IMR-90 (cell line): ENCODE results near the gene MYOZ3. TPM values are rescaled to one million over a fixed set of nuclear protein-coding genes. Genes with fewer than 3 reads are reported as not detected.

ENCODE experiments used
- ATAC-seq: fragments of 200-7000 bp; cut with Tn5 transposase; 2 replicates; pipeline ENCODE4 v1.9.1; 2020; ENCODE audit warnings: low read depth, mild to moderate bottlenecking, moderate library complexity
- BruUV-seq: library from RNA; stranded (reverse); fragments of 400-500 nt; replicated peaks from 2 replicates; lab custom pipeline; 2021; lab: Mats Ljungman, UMichigan
- CTCF ChIA-PET: fragments of 300-600 bp; formaldehyde crosslinking; extraction: SDS; loops from one replicate; lab custom pipeline; 2021; ENCODE audit warnings: antibody characterized with exemption; lab: Yijun Ruan, JAX
- POLR2A ChIA-PET: fragments of 300-600 bp; sonication (Branson Sonifier 250); formaldehyde crosslinking; loops from one replicate; lab custom pipeline; 2022; ENCODE audit warnings: antibody characterized with exemption; ENCODE audit not compliant: unreplicated experiment; lab: Charles Lee
- DNase-seq: peaks from one replicate; pipeline ENCODE4 v3.0.0; 2013
- H2AFZ ChIP-seq: replicated peaks from 2 replicates; pipeline ENCODE3; 2013; ENCODE audit warnings: low read length, mild to moderate bottlenecking; ENCODE audit not compliant: poor library complexity
- H2AK5ac ChIP-seq: 2 replicates; pipeline ENCODE4 v1.6.1; 2013; ENCODE audit warnings: low read depth, low read length, inconsistent platforms
- H2AK9ac ChIP-seq: replicated peaks from 2 replicates; pipeline ENCODE3; 2013; ENCODE audit warnings: mild to moderate bottlenecking, low read depth, low read length, moderate library complexity; ENCODE audit not compliant: poor library complexity
- H2BK120ac ChIP-seq: 2 replicates; pipeline ENCODE4 v1.6.1; 2013; ENCODE audit warnings: low read depth, low read length, inconsistent platforms
- H2BK15ac ChIP-seq: 3 replicates; pipeline ENCODE4 v1.6.1; 2013; ENCODE audit warnings: low read depth, low read length, inconsistent platforms
- H2BK20ac ChIP-seq: 2 replicates; pipeline ENCODE4 v1.6.1; 2013; ENCODE audit warnings: low read depth, mild to moderate bottlenecking, inconsistent platforms, low read length, moderate library complexity
- H2BK5ac ChIP-seq: 2 replicates; pipeline ENCODE4 v1.6.1; 2013; ENCODE audit warnings: mild to moderate bottlenecking, low read depth, low read length, inconsistent platforms; ENCODE audit not compliant: poor library complexity, severe bottlenecking
- H3K14ac ChIP-seq: replicated peaks from 2 replicates; pipeline ENCODE4 v1.6.1; 2013; ENCODE audit warnings: low read depth, low read length, inconsistent platforms
- H3K18ac ChIP-seq: 2 replicates; pipeline ENCODE4 v1.6.1; 2013; ENCODE audit warnings: low read depth, low read length, control low read depth
- H3K23ac ChIP-seq: 2 replicates; pipeline ENCODE4 v1.6.1; 2013; ENCODE audit warnings: low read depth, low read length, inconsistent platforms
- H3K27ac ChIP-seq: 2 replicates; pipeline ENCODE4 v1.5.1; 2013; ENCODE audit warnings: mild to moderate bottlenecking, control low read depth, low read length; ENCODE audit not compliant: insufficient read depth
- H3K27me3 ChIP-seq: 2 replicates; pipeline ENCODE4 v1.6.1; 2013; ENCODE audit warnings: low read length; ENCODE audit not compliant: control insufficient read depth, insufficient read depth
- H3K36me3 ChIP-seq: 2 replicates; pipeline ENCODE4 v1.6.1; 2013; ENCODE audit warnings: low read length, mixed read lengths; ENCODE audit not compliant: control insufficient read depth, insufficient read depth
- H3K4ac ChIP-seq: 2 replicates; pipeline ENCODE4 v1.6.1; 2013; ENCODE audit warnings: low read depth, low read length, inconsistent platforms
- H3K4me1 ChIP-seq: 2 replicates; pipeline ENCODE4 v1.6.1; 2013; ENCODE audit warnings: low read length, mixed read lengths; ENCODE audit not compliant: control insufficient read depth, insufficient read depth
- H3K4me2 ChIP-seq: 2 replicates; pipeline ENCODE4 v1.6.1; 2013; ENCODE audit warnings: low read depth, mild to moderate bottlenecking, control low read depth, low read length, moderate library complexity
- H3K4me3 ChIP-seq: 2 replicates; pipeline ENCODE4 v1.5.1; 2013; ENCODE audit warnings: low read depth, mild to moderate bottlenecking, control low read depth, low read length, moderate library complexity; ENCODE audit not compliant: insufficient read depth
- H3K56ac ChIP-seq: 2 replicates; pipeline ENCODE4 v1.6.1; 2013; ENCODE audit warnings: low read length, inconsistent platforms; ENCODE audit not compliant: insufficient read depth; ENCODE audit errors: extremely low read depth
- H3K79me1 ChIP-seq, 2 experiments: 2 replicates each; pipeline ENCODE4 v1.6.1; 2013; ENCODE audit warnings: low read length in 2 of 2, inconsistent platforms in 1 of 2, low read depth in 1 of 2
- H3K9ac ChIP-seq: 2 replicates; pipeline ENCODE4 v1.6.1; 2013; ENCODE audit warnings: low read depth, low read length, control low read depth
- H3K9me1 ChIP-seq: 2 replicates; pipeline ENCODE4 v1.6.1; 2013; ENCODE audit warnings: low read length, inconsistent platforms; ENCODE audit not compliant: insufficient read depth
- H3K9me3 ChIP-seq: 2 replicates; pipeline ENCODE4 v1.6.1; 2013; ENCODE audit warnings: low read length; ENCODE audit not compliant: control insufficient read depth, insufficient read depth
- H4K20me1 ChIP-seq: 2 replicates; pipeline ENCODE4 v1.6.1; 2013; ENCODE audit warnings: low read length, inconsistent platforms; ENCODE audit not compliant: insufficient read depth
- H4K5ac ChIP-seq: 2 replicates; pipeline ENCODE4 v1.6.1; 2013; ENCODE audit warnings: mild to moderate bottlenecking, low read depth, low read length, control low read depth
- H4K8ac ChIP-seq, 2 experiments: 2 replicates each; pipeline ENCODE4 v1.6.1; 2013; ENCODE audit warnings: low read depth in 2 of 2, low read length in 2 of 2, control low read depth in 1 of 2, inconsistent platforms in 1 of 2
- H4K91ac ChIP-seq: 2 replicates; pipeline ENCODE4 v1.6.1; 2013; ENCODE audit warnings: low read depth, low read length, inconsistent platforms; ENCODE audit not compliant: insufficient read depth
- BHLHE40 ChIP-seq: fragments of 150-350 bp; IDR thresholded peaks from 2 replicates; pipeline ENCODE4 v1.6.1; 2016; ENCODE audit warnings: mild to moderate bottlenecking, low read depth, low read length
- CEBPB ChIP-seq: IDR thresholded peaks from 2 replicates; pipeline ENCODE4 v1.6.1; 2012; ENCODE audit warnings: low read depth, low read length, improper control_type of control experiment
- CHD1 ChIP-seq: IDR thresholded peaks from 2 replicates; pipeline ENCODE4 v1.6.1; 2012; ENCODE audit warnings: low read depth, low read length, improper control_type of control experiment
- ELK1 ChIP-seq: fragments of 150-350 bp; IDR thresholded peaks from 2 replicates; pipeline ENCODE4 v1.6.1; 2016; ENCODE audit warnings: low read depth, mild to moderate bottlenecking, low read length, moderate library complexity, borderline replicate concordance
- FOS ChIP-seq: fragments of 150-350 bp; IDR thresholded peaks from 2 replicates; pipeline ENCODE4 v1.6.1; 2016; ENCODE audit warnings: low read depth, low read length
- MXI1 ChIP-seq: IDR thresholded peaks from 2 replicates; pipeline ENCODE4 v1.6.1; 2012; ENCODE audit warnings: low read depth, mild to moderate bottlenecking, low read length, moderate library complexity, borderline replicate concordance
- RAD21 ChIP-seq: IDR thresholded peaks from 2 replicates; pipeline ENCODE4 v1.6.1; 2012; ENCODE audit warnings: low read length, improper control_type of control experiment
- RFX5 ChIP-seq: IDR thresholded peaks from 2 replicates; pipeline ENCODE4 v1.8.0; 2012; ENCODE audit warnings: low read depth, mild to moderate bottlenecking, low read length, moderate library complexity
- SMC3 ChIP-seq: fragments of 150-350 bp; IDR thresholded peaks from 2 replicates; pipeline ENCODE4 v1.6.1; 2016; ENCODE audit warnings: low read depth, mild to moderate bottlenecking, antibody characterized with exemption, low read length, moderate library complexity
- WGBS, 2 experiments: methylation state at CpG; one replicate each; pipeline versions ENCODE4 v1.1.5 to v1.1.7; 2013; ENCODE audit warnings: missing lambda C conversion rate in 2 of 2; ENCODE audit not compliant: insufficient read length in 1 of 2; ENCODE audit errors: extremely low coverage in 2 of 2; 5-methylcytosine and 5-hydroxymethylcytosine counted together
- dilution Hi-C: fragments of 300-500 bp; cut with HindIII; formaldehyde crosslinking; loops from one replicate; pipeline ENCODE4 v1.14.3; 2018; ENCODE audit warnings: low sequenced_read_pairs; ENCODE audit not compliant: unreplicated experiment
- in situ Hi-C: fragments of 300-500 bp; cut with MboI; formaldehyde crosslinking; loops from 3 replicates; pipeline ENCODE4 v1.14.3; 2019; ENCODE audit warnings: low sequenced_read_pairs, inconsistent platforms, mixed read lengths
- intact Hi-C: fragments of 100-400 bp; cut with micrococcal nuclease; formaldehyde crosslinking; loops from 2 replicates; pipeline ENCODE4 v1.10.0; 2022
- polyA plus RNA-seq, 3 experiments: library from polyadenylated mRNA; depleted of rRNA; stranded (reverse); fragments of >200 nt; gene quantifications; 2 replicates each; pipeline ENCODE4 v1.2.3, GENCODE V29; 2012; ENCODE audit warnings: low replicate concordance in 1 of 3
- total RNA-seq: library from RNA; depleted of rRNA; stranded (reverse); fragments of >200 nt; gene quantifications from 2 replicates; pipeline ENCODE4 v1.2.3, GENCODE V29; 2012

The MYOZ3 gene
- total and polyA plus RNA-seq, 2 of the 4 experiments (the other 2 are of a cell fraction) = under 0.01 to 0.24 TPM

GRCh38 chr5:150650021-150651006 is 10.7 kb upstream of the MYOZ3 start (continued):
- TF ChIP-seq RFX5 = no peak
- no peak for TF ChIP-seq MXI1

DNA sequence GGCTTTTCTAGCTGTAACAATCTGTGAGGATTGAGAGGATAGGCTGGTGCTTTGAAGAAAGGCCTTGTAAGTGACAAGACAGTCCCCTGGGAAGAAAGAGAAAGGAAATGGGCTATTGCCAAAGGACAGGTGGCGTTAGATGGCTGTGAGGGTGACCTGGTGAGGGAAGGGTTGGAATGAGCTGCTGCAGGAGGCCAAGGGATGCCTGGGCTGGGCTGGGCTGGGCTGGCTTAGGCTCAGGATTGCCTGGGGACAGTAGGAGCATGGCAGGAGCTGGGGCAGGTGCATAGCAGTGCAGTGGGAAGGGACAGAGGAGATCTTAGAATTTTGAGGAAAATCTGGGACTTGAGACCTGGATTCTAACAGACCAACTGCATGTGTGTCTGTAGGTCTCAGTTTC is 9.7 kb upstream of the MYOZ3 start:
- Histone ChIP-seq H4K91ac (no peak overlapping the region), H3K9ac (no peak overlapping the region), H3K36me3 (peaks cover 68% of the 10 kb centered on the region), H3K27ac (no peak overlapping the region), H2AK9ac (no peak overlapping the region), H2BK20ac (no peak overlapping the region), H2BK120ac (no peak overlapping the region), H3K4ac (no peak overlapping the region), H3K18ac (no peak overlapping the region), H2AK5ac (no peak overlapping the region), H3K79me1 (peaks cover 33 to 45% of the 10 kb centered on the region in 2 experiments), H3K4me3 (no peak overlapping the region), H3K27me3 (no peaks in the 10 kb centered on the region), H3K56ac (no peak overlapping the region), H2BK5ac (no peak overlapping the region), H4K20me1 (peaks cover 53% of the 10 kb centered on the region), H2AFZ (no peak overlapping the region), H2BK15ac (no peak overlapping the region), H3K9me1 (peaks cover 8% of the 10 kb centered on the region; the same call in 1 of the 2 replicates), H3K4me1 (peaks cover 21% of the 10 kb centered on the region), H4K8ac (no peak overlapping the region), H4K5ac (no peak overlapping the region), H3K9me3 (no peaks in the 10 kb centered on the region), H3K4me2 (no peak overlapping the region), H3K14ac (no peak overlapping the region), H3K23ac (no peak overlapping the region)
- 100% methylated on average over 1 of the region's 1 CpG; no CpG with 5 or more reads in 1 of the 2 experiments for WGBS, 2 experiments
- ChIA-PET CTCF (no interaction called here), POLR2A (no interaction called here)
- no peak for ATAC-seq
- TF ChIP-seq RFX5 (no peak), ELK1 (no peak), BHLHE40 (no peak), CHD1 (no peak), SMC3 (no peak), FOS (no peak), RAD21 (no peak), CEBPB (no peak)
- intact Hi-C loops = no loop called here
- in situ Hi-C loops = loop anchor here (5.0 kb wide), 2 partner anchors 89 to 199 kb away; no protein-coding TSS in a partner anchor
- no TSS peak for BruUV-seq
- DNase-seq = no peak
- dilution Hi-C loops = no loop called here
